Measurements from ENCODE around the gene BTBD1.

DNA sequence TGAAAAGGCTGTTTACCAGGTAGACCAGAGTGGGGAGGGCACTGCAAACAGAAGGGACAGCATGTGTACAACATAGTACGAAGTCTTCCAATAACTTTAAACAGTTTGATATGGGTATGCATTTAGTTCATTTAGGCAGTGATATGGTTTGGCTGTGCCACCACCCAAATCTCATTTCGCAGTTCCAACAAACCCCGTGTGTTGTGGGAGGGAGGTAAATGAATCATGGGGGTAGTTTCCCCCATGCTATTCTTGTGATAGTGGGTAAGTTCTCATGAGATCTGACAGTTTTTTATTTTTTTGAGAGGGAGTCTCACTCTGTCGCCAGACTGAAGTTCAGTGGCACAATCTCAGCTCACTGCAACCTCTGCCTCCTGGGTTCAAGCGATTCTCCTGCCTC lies 88.6 kb downstream of the BTBD1 start:
- TF ChIP-seq, protein P1, sequence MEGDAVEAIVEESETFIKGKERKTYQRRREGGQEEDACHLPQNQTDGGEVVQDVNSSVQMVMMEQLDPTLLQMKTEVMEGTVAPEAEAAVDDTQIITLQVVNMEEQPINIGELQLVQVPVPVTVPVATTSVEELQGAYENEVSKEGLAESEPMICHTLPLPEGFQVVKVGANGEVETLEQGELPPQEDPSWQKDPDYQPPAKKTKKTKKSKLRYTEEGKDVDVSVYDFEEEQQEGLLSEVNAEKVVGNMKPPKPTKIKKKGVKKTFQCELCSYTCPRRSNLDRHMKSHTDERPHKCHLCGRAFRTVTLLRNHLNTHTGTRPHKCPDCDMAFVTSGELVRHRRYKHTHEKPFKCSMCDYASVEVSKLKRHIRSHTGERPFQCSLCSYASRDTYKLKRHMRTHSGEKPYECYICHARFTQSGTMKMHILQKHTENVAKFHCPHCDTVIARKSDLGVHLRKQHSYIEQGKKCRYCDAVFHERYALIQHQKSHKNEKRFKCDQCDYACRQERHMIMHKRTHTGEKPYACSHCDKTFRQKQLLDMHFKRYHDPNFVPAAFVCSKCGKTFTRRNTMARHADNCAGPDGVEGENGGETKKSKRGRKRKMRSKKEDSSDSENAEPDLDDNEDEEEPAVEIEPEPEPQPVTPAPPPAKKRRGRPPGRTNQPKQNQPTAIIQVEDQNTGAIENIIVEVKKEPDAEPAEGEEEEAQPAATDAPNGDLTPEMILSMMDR (IDR thresholded peaks at IDR 0.05): no peak
- no peak for TF ChIP-seq POLR2A (IDR thresholded peaks at IDR 0.05)
